HUES64 (cell line): ENCODE measurements around the gene TTBK1.

ENCODE experiments used
- H3K27ac ChIP-seq: 2 replicates; pipeline ENCODE4 v1.7.0; 2013; ENCODE audit warnings: low read depth, low read length, inconsistent platforms
- H3K27me3 ChIP-seq: 2 replicates; pipeline ENCODE4 v1.6.1; 2013; ENCODE audit warnings: mild to moderate bottlenecking, low read length; ENCODE audit not compliant: insufficient read depth
- H3K36me3 ChIP-seq: 2 replicates; pipeline ENCODE4 v1.6.1; 2013; ENCODE audit warnings: mild to moderate bottlenecking, low read length; ENCODE audit not compliant: insufficient read depth
- H3K4me1 ChIP-seq: 2 replicates; pipeline ENCODE4 v1.6.1; 2013; ENCODE audit warnings: mild to moderate bottlenecking, low read length, moderate library complexity; ENCODE audit not compliant: insufficient read depth
- H3K4me3 ChIP-seq: 2 replicates; pipeline ENCODE4 v1.5.1; 2013; ENCODE audit warnings: mild to moderate bottlenecking, low read length, moderate library complexity
- H3K9ac ChIP-seq: 2 replicates; pipeline ENCODE4 v1.6.1; 2013; ENCODE audit warnings: mild to moderate bottlenecking, low read depth, low read length
- H3K9me3 ChIP-seq: 2 replicates; pipeline ENCODE4 v1.6.1; 2013; ENCODE audit warnings: low read depth, low read length; ENCODE audit not compliant: insufficient read depth
- WGBS: fragments of 150-250, 120-280 bp; methylation state at CpG from one replicate; pipeline ENCODE4 v1.1.7; 2013; ENCODE audit warnings: missing lambda C conversion rate; 5-methylcytosine and 5-hydroxymethylcytosine counted together

TTBK1 gene

DNA sequence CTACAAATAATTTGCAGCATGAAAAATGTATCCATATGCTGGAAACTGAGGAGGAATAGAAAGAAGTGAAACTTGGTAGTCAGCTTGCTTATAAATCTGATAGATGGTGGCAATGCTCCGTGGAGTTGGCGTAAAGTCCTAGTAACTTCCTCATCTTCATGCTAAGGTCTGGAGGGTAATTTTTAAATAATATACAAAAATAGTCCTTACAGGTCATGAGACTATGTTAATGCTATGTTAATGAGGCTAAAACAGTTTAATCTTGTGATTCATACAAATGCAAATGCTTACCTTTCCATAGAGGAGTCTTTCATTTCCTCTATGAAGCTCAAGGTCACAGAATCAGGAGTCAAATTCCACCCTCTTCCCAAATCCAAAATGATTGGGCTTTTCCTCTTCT is 74.7 kb downstream of the TTBK1 start:
- no peak overlapping the region for H3K4me3 ChIP-seq
- no peak overlapping the region for H3K9ac ChIP-seq
- WGBS: 67% methylated on average over 1 of the region's 2 CpGs
- no peaks in the 10 kb centered on the region for H3K36me3 ChIP-seq
- no peaks in the 10 kb centered on the region for H3K27me3 ChIP-seq
- no peak overlapping the region for H3K27ac ChIP-seq
- H3K9me3 ChIP-seq: no peaks in the 10 kb centered on the region
- peaks cover 6% of the 10 kb centered on the region; the same call in 1 of the 2 replicates for H3K4me1 ChIP-seq

DNA sequence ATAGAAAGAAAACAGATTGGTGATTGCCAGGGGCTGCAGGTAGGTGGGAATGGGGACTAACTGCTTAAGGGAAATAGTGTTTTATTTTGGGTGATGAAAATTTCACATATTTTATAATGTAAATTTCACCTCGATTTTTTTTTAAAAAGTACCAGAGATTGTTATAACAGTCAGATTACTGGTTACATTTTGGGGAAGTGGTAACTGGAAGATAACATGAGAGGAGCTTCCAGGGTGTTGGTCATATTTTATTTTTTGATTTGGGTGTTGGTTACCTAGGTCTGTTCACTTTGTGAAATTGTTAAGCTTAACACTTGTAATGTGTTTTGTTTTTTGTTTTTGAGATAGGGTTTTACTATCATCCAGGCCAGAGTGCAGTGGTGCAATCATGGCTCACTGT is 82.6 kb downstream of the TTBK1 start:
- no peak overlapping the region for H3K9ac ChIP-seq
- no peak overlapping the region for H3K27ac ChIP-seq
- no peak overlapping the region for H3K4me3 ChIP-seq
- H3K36me3 ChIP-seq: no peaks in the 10 kb centered on the region
- H3K4me1 ChIP-seq: no peaks in the 10 kb centered on the region
- H3K9me3 ChIP-seq: no peaks in the 10 kb centered on the region
- 92% methylated on average over 1 of the region's 1 CpG for WGBS
- H3K27me3 ChIP-seq: no peaks in the 10 kb centered on the region

DNA sequence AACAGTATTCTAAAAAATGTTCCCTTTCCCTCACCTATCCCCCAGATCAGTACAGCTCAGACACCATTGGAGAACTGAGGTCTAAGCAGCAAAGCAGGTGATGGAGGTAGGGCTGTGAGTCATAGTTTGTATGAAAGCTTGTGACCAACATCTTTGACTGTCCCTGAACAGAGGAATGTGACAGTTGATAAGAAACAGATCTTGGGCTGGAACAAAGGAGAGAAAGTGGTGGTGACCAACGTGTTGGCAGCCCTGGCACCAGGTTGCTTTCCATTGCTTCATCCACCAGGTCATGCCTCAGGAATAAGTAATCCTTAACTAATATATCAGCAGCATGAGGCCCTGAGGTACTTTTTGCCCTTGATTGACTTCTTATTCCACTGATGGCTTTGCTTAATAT is 85.2 kb downstream of the TTBK1 start:
- no peaks in the 10 kb centered on the region for H3K4me1 ChIP-seq
- H3K9me3 ChIP-seq: no peaks in the 10 kb centered on the region
- H3K4me3 ChIP-seq: no peak overlapping the region
- H3K27ac ChIP-seq: no peak overlapping the region
- H3K9ac ChIP-seq: no peak overlapping the region
- no peaks in the 10 kb centered on the region for H3K27me3 ChIP-seq
- 69% methylated on average over 1 of the region's 1 CpG for WGBS
- no peaks in the 10 kb centered on the region for H3K36me3 ChIP-seq

DNA sequence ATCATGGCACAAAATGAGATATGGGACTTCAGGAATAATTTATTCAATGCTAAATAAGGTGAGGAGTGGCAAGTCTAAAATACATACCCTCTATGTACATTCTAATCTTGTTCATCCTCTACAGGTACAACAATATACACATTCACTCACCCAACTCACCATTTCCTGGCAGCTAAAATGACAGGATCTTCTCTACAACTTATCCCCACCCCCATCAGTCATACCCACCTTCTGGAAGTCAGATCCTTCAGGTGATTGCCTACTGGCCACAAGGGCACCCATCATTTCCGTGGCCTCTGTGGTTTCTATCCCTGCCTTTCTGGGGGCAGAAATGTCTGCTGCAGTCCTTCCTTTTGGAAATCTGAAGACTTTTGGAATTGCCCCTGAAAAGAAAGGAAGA is 88.2 kb downstream of the TTBK1 start:
- H3K9ac ChIP-seq: no peak overlapping the region
- WGBS: 72% methylated on average over 1 of the region's 1 CpG
- H3K27me3 ChIP-seq: no peaks in the 10 kb centered on the region
- H3K9me3 ChIP-seq: no peaks in the 10 kb centered on the region
- H3K36me3 ChIP-seq: no peaks in the 10 kb centered on the region
- no peak overlapping the region for H3K4me3 ChIP-seq
- peaks cover 5% of the 10 kb centered on the region; the same call in 1 of the 2 replicates for H3K4me1 ChIP-seq
- no peak overlapping the region for H3K27ac ChIP-seq

DNA sequence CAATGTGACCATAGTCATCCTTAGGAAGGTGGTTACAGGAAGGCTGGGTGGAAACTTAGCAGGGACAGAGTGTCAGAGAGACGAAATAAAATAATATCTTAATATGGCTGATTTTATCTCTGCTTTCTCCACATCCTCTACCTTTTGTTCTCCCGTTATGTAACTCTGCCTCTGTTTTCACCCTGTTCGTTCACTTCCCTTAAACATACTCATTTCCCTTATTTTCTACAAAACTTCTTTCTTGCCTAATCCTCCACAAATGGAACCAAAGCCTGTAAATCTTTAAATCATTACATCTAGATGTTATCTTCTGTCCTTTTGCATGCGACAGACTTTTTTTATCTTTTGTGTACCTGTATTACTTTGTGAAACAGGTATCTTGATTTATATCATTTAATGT is 88.6 kb downstream of the TTBK1 start:
- H3K27me3 ChIP-seq: no peaks in the 10 kb centered on the region
- H3K9me3 ChIP-seq: no peaks in the 10 kb centered on the region
- no peaks in the 10 kb centered on the region for H3K36me3 ChIP-seq
- peaks cover 6% of the 10 kb centered on the region; the same call in 1 of the 2 replicates for H3K4me1 ChIP-seq
- no peak overlapping the region for H3K9ac ChIP-seq
- 77% methylated on average over 4 of the region's 4 CpGs for WGBS
- H3K27ac ChIP-seq: no peak overlapping the region
- no peak overlapping the region for H3K4me3 ChIP-seq

DNA sequence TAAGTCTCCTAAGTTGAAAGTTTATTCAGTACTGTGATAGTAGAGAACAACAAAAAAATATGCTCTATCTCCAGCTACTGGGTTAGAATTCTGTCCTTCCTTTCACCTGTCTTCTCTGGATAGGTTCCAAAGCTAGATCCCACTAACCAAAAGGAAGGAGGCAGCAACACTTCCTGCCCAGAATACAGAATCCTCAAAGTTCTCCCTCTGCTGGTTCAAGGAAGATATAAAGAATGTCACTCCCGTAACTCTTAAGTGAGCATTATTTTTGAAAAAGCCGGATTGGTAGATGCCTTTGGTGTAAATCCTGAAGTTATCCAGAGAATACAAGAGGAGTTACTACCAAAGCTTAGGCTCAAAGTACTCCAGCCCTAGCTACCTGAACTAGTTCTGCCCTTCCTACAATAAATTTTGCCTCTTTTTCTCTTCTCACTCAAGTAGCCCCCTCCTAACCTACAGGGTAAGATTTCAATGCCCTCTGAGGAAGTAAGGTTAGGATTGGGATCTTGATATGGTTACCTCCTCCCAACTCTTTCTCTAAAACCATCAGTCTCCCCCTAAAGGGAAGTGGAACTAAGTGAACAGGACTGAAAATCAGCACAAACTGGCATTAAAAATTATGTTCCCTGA is 91.3 kb downstream of the TTBK1 start:
- WGBS: 70% methylated on average over 2 of the region's 2 CpGs
- H3K9me3 ChIP-seq: no peaks in the 10 kb centered on the region
- peaks cover 6% of the 10 kb centered on the region; the same call in 1 of the 2 replicates for H3K4me1 ChIP-seq
- no peaks in the 10 kb centered on the region for H3K27me3 ChIP-seq
- H3K9ac ChIP-seq: no peak overlapping the region
- H3K4me3 ChIP-seq: no peak overlapping the region
- H3K36me3 ChIP-seq: peaks cover 21% of the 10 kb centered on the region
- H3K27ac ChIP-seq: no peak overlapping the region

DNA sequence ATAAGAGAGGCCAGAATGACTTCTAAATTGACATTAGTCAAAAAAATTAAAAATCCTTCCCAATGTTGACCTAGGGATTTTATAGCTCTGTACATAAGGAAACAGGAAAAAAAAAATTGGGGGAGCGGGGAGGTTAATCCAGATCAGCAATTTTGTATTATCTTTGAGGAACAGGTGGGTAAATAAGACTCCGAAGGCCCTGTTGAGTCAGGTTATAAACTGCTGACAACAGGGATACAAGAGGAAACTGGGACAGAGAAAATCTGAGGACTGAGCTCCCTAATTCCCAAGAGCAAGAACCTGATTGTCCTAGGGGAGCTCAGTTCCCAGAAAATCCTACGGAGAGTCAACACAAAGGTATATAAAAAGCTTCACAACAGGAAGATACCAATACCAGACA is 92.2 kb downstream of the TTBK1 start:
- H3K4me3 ChIP-seq: no peak overlapping the region
- WGBS: 88% methylated on average over 3 of the region's 3 CpGs
- H3K27me3 ChIP-seq: no peaks in the 10 kb centered on the region
- H3K27ac ChIP-seq: no peak overlapping the region; the same call in 1 of the 2 replicates
- H3K4me1 ChIP-seq: peaks cover 6% of the 10 kb centered on the region; the same call in 1 of the 2 replicates
- peaks cover 30% of the 10 kb centered on the region for H3K36me3 ChIP-seq
- no peaks in the 10 kb centered on the region for H3K9me3 ChIP-seq
- H3K9ac ChIP-seq: no peak overlapping the region

DNA sequence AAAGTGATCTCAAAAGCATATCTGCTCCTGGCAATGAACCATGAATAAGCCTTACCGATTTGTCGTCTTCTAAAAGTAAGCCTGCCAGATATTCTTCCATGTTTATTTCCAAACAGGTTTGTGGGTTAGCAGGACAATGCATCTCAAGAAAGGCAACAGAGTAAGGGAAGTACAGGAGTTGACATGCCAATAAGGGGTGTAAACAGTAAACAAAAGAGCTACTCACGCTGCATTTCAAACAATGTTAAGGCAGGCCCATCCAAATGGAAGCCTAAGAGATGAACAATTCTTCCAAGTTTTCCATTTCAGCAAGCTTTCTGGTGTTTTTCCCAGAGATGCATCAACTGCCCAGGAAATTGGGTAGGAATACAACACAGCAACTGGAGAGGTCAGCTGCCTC is 93.1 kb downstream of the TTBK1 start:
- H3K9ac ChIP-seq: no peak overlapping the region
- peaks cover 6% of the 10 kb centered on the region; the same call in 1 of the 2 replicates for H3K4me1 ChIP-seq
- H3K9me3 ChIP-seq: no peaks in the 10 kb centered on the region
- 75% methylated on average over 3 of the region's 3 CpGs for WGBS
- H3K27ac ChIP-seq: no peak overlapping the region
- peaks cover 39% of the 10 kb centered on the region for H3K36me3 ChIP-seq
- H3K4me3 ChIP-seq: no peak overlapping the region
- no peaks in the 10 kb centered on the region for H3K27me3 ChIP-seq
